Fibroblast of skin of right biceps (primary cell): ENCODE results near the gene SSBP3.

Experiments used
- DNase-seq: peaks from one replicate; pipeline ENCODE4 v3.0.0-alpha.2; 2013

Gene SSBP3

GRCh38 chr1:54282101-54282847, 123.9 kb downstream of the SSBP3 start:
- DNase-seq: no peak

DNA sequence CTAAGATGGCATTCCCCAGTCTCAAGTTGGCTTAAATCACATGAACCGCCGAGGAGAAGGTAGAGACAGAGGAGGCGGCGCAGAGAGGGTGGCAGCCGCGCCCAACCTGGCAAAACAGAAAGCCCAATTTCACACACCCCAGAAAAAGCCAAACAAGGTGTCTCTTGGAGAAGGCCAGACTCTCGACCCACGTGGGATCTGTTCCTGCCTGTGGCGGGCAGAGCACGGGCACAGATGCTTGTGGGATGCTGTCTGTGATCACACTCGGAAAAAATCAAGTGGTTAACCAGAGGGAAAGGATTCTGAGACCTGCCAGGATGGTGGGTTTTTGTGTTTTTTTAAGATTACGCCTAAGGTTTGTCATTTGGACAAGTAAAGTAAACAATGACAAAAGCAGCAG, 125.5 kb downstream of the SSBP3 start:
- DNase-seq: no peak

GRCh38 chr1:54279457-54279856, 126.7 kb downstream of the SSBP3 start:
- no peak for DNase-seq

DNA sequence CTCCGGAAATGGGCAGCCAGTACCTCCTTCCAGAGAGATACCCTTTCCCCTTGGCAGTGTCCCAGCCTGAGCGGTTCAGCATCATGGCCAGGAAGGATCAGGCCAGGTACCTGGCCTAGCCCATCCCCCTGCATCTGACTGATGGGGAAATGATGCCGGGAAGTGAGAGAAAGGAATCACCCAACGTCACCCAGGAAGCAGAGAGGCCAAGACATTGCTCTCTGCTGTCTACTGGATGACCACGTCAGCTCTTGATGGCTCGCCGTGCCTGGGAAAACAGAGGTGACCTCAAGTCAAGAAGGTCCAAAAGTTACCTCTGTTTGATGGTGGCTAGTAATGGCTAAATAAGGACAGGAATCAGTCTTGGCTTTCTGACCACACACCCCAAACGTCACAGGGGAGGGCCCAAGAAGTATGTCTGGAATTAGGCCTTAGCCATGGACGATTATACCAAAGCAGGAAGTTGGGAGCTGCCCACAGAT, 127.2 kb downstream of the SSBP3 start:
- DNase-seq: peak; percentile 76

- no peak for DNase-seq
These were observed 128.5 kb downstream of the SSBP3 start for GRCh38 chr1:54277451-54278341.

GRCh38 chr1:54276617-54277450, 129.4 kb downstream of the SSBP3 start:
- no peak for DNase-seq

DNA sequence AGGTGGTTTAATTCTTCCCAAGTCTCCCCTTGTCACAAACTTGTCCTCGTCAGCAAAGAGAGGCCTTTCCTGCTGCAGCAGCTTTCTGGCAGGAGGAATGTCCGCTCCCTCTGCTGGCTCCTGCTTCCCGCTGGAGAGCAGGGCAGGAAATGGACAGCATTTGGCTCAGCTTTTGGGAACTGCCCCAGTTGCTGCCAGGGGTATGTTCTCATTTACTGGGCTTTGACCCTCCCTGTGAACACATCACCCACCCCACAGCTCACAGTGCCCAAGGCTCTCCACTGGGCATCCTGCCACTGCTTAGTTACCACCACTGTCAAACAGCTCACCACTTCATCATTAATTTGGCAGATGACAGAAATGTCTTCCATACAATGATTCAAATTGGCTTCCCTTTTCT, 130.8 kb downstream of the SSBP3 start:
- DNase-seq: peak; percentile 63

- DNase-seq: no peak
These were observed 131.3 kb downstream of the SSBP3 start for GRCh38 chr1:54274881-54275280.

GRCh38 chr1:54274448-54274847, 131.7 kb downstream of the SSBP3 start:
- no peak for DNase-seq

GRCh38 chr1:54273795-54274163, 132.4 kb downstream of the SSBP3 start:
- DNase-seq: peak; percentile 36

DNA sequence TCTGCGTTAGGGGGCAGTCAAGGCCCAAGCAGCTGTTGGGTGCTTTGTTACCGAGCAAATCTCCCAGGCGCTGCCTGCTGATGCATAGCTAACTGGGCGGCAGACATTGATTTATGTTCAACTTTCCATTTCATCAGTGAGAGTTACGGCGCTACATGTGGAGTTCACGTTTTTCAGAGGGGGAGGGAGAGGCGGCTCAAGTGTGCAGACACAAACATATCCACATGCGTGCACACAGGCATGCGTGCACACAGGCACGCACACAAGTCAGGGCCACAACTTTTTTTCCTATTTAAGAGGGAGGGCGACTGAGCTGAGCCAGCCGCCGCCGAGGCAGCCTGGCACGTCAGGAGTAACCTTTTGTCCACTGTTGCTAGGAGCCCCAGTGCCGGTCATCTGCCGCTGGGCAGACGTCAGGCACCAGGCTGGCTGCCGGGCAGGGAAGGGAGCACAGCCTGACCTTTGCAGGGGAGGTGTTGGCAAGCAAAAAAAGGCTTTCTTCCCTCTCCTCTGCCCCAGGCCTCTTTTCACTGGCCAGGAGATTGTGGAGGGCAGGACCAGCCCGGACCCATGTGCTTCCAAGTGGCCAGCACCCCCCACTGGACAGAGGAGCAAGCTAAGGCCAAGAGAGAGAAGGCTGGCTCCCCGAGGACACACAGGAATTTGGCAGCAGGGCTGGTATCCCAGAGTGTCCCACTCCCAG, 133.0 kb downstream of the SSBP3 start:
- peak; percentile 93 for DNase-seq

- DNase-seq: no peak
These were observed 133.5 kb downstream of the SSBP3 start for GRCh38 chr1:54272772-54273091.

GRCh38 chr1:54272134-54272533, 134.1 kb downstream of the SSBP3 start:
- DNase-seq: peak; percentile 24

- no peak for DNase-seq
These were observed 134.9 kb downstream of the SSBP3 start for GRCh38 chr1:54271341-54271740.

GRCh38 chr1:54270543-54270942, 135.7 kb downstream of the SSBP3 start:
- DNase-seq: no peak

- DNase-seq: no peak
These were observed 137.4 kb downstream of the SSBP3 start for GRCh38 chr1:54268762-54269297.

GRCh38 chr1:54267815-54268761, 138.1 kb downstream of the SSBP3 start:
- peak; percentile 36 for DNase-seq

GRCh38 chr1:54266908-54267307, 139.3 kb downstream of the SSBP3 start:
- no peak for DNase-seq

DNA sequence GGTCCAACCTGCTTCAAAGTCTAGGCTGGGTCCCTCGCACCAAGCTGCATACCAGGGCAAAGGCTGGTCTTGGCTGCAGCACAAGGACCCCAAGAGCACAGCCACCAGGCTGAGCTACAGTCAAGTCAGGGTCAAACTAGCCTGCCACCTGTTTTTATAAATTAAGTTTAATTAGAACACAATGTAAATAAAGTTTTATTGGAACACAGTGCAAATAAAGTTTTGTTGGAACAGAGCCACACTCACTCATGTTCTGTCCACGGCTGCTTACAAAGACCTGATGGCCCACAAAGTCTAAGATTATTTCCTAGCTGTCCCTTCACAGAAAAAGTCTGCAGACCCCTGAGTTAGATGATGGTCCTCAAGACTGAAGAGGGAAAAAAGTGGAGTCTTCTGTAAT, 140.0 kb downstream of the SSBP3 start:
- DNase-seq: no peak

DNA sequence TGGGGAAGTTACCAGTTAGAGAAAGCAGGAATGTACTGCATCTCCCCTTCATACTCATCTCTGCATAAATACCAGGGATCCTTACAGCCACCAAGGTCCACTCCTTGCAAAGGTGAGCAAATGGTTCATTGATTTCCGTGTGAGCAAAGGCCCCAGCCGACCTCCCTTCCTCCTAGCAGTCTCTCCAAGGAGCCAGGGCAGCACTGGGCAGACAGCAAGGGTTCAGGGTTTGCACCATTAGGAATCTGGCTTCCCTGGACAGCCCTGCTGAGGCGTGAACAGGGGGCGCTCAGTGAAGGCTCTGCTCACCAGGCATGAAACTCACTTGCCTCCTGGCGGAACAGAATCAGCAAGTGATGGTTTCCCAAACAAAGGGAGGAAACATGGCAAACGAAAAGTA, 140.5 kb downstream of the SSBP3 start:
- DNase-seq: no peak

GRCh38 chr1:54265126-54265525, 141.1 kb downstream of the SSBP3 start:
- no peak for DNase-seq
